Adrenal gland (tissue), 12 donors: ENCODE data around the gene DRC7. TPM values are rescaled to one million over a fixed set of nuclear protein-coding genes. Genes with fewer than 3 reads are reported as not detected.

Experiments
- DNase-seq, 7 donors: peaks; one replicate each; pipeline ENCODE4 v3.0.0-alpha.2; 2019 to 2020
- H3K27ac ChIP-seq, 5 donors: fragments of 200-600 bp; sonication (generic) in 4 of 5; 1 replicate in 3 of 5; 2 replicates in 2 of 5; pipeline versions ENCODE4 v1.5.1 to v1.8.0; 2016 to 2020; ENCODE audit warnings: mild to moderate bottlenecking in 1 of 5
- H3K27me3 ChIP-seq: fragments of 200-600 bp; 2 replicates; pipeline ENCODE4 v1.8.0; 2021
- H3K36me3 ChIP-seq, 2 donors: fragments of 200-600 bp; replicated peaks in 1 of 2; 1 replicate in 1 of 2; 2 replicates in 1 of 2; pipeline versions ENCODE4 v1.5.1 to v1.8.0; 2018 to 2022
- H3K4me1 ChIP-seq, 2 donors: fragments of 200-600 bp; replicated peaks in 1 of 2; 1 replicate in 1 of 2; 2 replicates in 1 of 2; pipeline versions ENCODE4 v1.5.1 to v1.8.0; 2018 to 2021
- H3K4me3 ChIP-seq, 4 donors: fragments of 200-600 bp; sonication (generic) in 3 of 4; one replicate each; pipeline ENCODE4 v1.5.1; 2016 to 2018
- H3K9me3 ChIP-seq, 3 donors: fragments of 200-600 bp; sonication (generic) in 1 of 3; replicated peaks in 1 of 3; 1 replicate in 2 of 3; 2 replicates in 1 of 3; pipeline versions ENCODE4 v1.5.1 to v1.8.0; 2016 to 2021
- POLR2A ChIP-seq, 2 donors: fragments of 450-650 bp; IDR thresholded peaks; one replicate each; pipeline ENCODE4 v1.6.1; 2017; ENCODE audit warnings: antibody characterized with exemption in 2 of 2, mild to moderate bottlenecking in 2 of 2, moderate library complexity in 1 of 2
- WGBS, 4 donors: extraction: QIAGEN DNeasy Blood & Tissue Kit in 2 of 4; methylation state at CpG; one replicate each; pipeline versions ENCODE4 v1.1.5 to v1.1.7; 2013 to 2017; 5-methylcytosine and 5-hydroxymethylcytosine counted together
- intact Hi-C, 2 donors: fragments of 100-400 bp; cut with DNase I; formaldehyde crosslinking; loops; one replicate each; pipeline versions ENCODE4 v1.14.1 to v1.15.0; 2022 to 2023
- polyA plus RNA-seq, 3 donors: library from polyadenylated mRNA; stranded (reverse); fragments of 200-250 nt in 2 of 3; fragments of 350-450 nt in 1 of 3; fragmentation: Illumina TruSeq in 1 of 3; extraction: RNeasy Lipid Tissue Mini Kit (QIAGEN cat#74804) in 1 of 3; gene quantifications; one replicate each; pipeline ENCODE4 v1.2.3, GENCODE V29; 2013 to 2014
- total RNA-seq, 9 donors: library from RNA; depleted of rRNA in 4 of 9; stranded (reverse); fragments of >200 nt in 4 of 9; fragments of 120-200 nt in 1 of 9; fragmentation: NEBNext Ultra II Directional in 1 of 9; extraction: Animal tissue kit (Norgen Biotek cat#: 25700) in 1 of 9; gene quantifications; one replicate each; pipeline versions ENCODE4 v1.1.0 to v1.2.4, GENCODE V29; 2013 to 2023
- TF ChIP-seq, protein P1 (sequence below), 6 experiments: fragments of 450-650 bp in 4 of 6; fragments of 200-600 bp in 2 of 6; sonication (generic) in 1 of 6; IDR thresholded peaks; 1 replicate in 5 of 6; 2 replicates in 1 of 6; pipeline versions ENCODE4 v1.5.1 to v1.8.0; 2016 to 2021; ENCODE audit warnings: antibody characterized with exemption in 6 of 6, mild to moderate bottlenecking in 2 of 6, moderate library complexity in 1 of 6
- donor health status: healthy with polysubstance abuse.
- donor health status: Bipolar disorder and iron deficiency.
- donor health status: DM: yes; HTN: yes; CAD: no.
- donor health status: DM: no; HTN: no; CAD: no.
- donor health status: DM: no; HTN: no; CAD: no.
- donor health status: DM: yes; HTN: yes; CAD: no.

The DRC7 gene
- total and polyA plus RNA-seq, 12 donors: 0.03 to 0.72 (median 0.33) TPM; not detected in 9

DNA sequence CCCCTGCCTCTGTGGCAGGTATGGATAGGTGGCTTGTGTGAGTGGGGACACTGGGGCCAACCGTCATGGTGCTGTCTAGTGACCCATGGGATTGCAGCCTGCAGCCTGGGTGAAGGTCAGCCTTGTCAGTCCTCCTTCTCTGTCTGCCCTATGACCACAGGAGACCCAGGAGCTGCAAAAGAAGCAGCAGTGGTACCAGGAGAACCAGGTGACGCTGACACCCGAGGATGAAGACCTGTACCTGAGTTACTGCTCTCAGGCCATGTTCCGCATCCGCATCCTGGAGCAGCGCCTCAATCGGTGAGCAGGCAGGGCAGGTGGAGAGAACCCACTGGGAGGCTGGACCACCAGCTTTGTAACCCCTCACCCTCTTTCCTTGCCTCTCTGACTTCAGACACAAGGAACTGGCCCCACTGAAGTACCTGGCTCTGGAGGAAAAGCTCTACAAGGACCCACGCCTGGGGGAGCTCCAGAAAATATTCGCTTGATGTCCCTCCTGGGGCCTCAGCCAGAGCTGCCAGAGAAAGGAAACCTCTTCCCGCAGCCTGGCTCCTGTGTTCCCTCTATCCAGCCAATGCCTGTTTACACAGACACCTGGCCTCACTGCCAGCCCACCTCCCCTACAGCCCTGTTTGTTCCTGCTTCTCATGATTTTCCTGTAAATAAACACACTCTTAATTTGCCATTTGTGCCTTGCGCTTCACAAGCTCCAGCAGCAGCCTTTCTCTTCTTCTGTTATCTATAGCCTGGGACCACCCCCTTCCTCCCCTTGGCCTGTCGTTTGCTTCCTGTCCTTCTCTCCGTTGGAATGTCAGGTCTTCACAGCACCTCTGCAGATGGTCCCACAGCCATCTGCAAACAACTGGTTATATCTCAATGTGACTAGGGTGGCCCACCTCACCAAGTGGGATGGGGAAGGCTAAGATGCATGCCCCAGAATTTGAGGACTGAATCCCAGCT lies 36.4 kb downstream of the DRC7 start:
- TF ChIP-seq, protein P1, sequence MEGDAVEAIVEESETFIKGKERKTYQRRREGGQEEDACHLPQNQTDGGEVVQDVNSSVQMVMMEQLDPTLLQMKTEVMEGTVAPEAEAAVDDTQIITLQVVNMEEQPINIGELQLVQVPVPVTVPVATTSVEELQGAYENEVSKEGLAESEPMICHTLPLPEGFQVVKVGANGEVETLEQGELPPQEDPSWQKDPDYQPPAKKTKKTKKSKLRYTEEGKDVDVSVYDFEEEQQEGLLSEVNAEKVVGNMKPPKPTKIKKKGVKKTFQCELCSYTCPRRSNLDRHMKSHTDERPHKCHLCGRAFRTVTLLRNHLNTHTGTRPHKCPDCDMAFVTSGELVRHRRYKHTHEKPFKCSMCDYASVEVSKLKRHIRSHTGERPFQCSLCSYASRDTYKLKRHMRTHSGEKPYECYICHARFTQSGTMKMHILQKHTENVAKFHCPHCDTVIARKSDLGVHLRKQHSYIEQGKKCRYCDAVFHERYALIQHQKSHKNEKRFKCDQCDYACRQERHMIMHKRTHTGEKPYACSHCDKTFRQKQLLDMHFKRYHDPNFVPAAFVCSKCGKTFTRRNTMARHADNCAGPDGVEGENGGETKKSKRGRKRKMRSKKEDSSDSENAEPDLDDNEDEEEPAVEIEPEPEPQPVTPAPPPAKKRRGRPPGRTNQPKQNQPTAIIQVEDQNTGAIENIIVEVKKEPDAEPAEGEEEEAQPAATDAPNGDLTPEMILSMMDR (IDR thresholded peaks at IDR 0.05): no peak
- no peak for TF ChIP-seq POLR2A (IDR thresholded peaks at IDR 0.05)
- WGBS, 4 donors: 73 to 77% (median 73%) methylated on average over 12 to 13 of the region's 13 CpGs
- intact Hi-C loops: no loop called here
- no peaks in the 10 kb centered on the region for H3K9me3 ChIP-seq
- no peak overlapping the region for H3K27ac ChIP-seq
- H3K27me3 ChIP-seq: no peaks in the 10 kb centered on the region
- no peaks in the 10 kb centered on the region for H3K36me3 ChIP-seq
- H3K4me1 ChIP-seq: peaks cover under 1 to 9% of the 10 kb centered on the region in 2 donors
- H3K4me3 ChIP-seq: no peak overlapping the region
- DNase-seq: no peak

DNA sequence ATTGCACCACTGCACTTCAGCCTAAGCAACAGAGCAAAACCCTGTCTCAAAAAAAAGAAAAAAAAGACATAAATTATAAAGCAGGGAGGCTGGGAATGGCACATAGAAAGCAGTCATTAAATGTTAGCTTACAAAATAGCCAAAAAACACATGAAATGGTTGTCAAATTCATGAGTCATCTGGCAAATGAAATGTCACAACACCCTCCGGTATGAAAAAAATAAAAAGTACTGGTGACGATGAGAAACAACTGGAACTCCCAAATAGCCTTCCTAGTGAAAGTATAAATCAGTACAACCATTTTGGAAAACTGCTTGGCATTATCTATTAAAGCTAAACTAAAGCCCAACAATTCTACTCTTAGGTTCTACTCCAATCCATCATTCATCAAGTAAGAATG lies 37.4 kb downstream of the DRC7 start:
- Histone ChIP-seq H3K9me3 (no peaks in the 10 kb centered on the region), H3K36me3 (no peaks in the 10 kb centered on the region), H3K27me3 (no peaks in the 10 kb centered on the region), H3K4me1 (peaks cover 10 to 19% of the 10 kb centered on the region in 2 donors), H3K4me3 (no peak overlapping the region), H3K27ac (peak overlapping the region in 3 of 5 donors; percentile 65 to 80 (median 74))
- whole genome bisulfite sequencing, 4 donors: 21 to 40% (median 27%) methylated on average over 2 of the region's 2 CpGs
- TF ChIP-seq, protein P1 (IDR thresholded peaks at IDR 0.05): no peak
- no peak for TF ChIP-seq POLR2A (IDR thresholded peaks at IDR 0.05)
- DNase-seq: peak in 1 of 7 donors; percentile 61
- intact Hi-C loops: no loop called here

DNA sequence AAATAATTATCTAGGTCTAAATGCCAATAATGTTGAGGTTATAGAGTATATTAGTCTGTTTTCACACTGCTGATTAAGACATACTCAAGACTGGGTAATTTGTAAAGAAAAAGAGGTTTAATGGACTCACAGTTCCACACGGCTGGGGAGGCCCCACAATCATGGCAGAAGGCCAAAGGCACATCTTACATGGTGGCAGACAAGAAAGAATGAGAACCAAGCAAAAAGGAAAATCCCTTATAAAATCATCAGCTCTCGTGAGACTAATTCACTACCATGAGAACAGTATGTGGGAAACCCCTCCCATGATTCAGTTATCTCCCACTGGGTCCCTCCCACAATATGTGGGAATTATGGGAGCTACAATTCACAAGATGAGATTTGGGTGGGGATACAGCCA lies 38.1 kb downstream of the DRC7 start:
- H3K27ac ChIP-seq: peak overlapping the region in 3 of 5 donors; percentile 65 to 80 (median 74)
- H3K36me3 ChIP-seq: no peaks in the 10 kb centered on the region
- TF ChIP-seq POLR2A (IDR thresholded peaks at IDR 0.05): no peak
- TF ChIP-seq, protein P1 (IDR thresholded peaks at IDR 0.05): no peak
- intact Hi-C loops: no loop called here
- no peaks in the 10 kb centered on the region for H3K27me3 ChIP-seq
- peaks cover 10 to 20% of the 10 kb centered on the region in 2 donors for H3K4me1 ChIP-seq
- H3K9me3 ChIP-seq: no peaks in the 10 kb centered on the region
- WGBS, 4 donors: 75 to 79% (median 77%) methylated on average over 2 of the region's 2 CpGs
- no peak overlapping the region for H3K4me3 ChIP-seq
- no peak for DNase-seq

DNA sequence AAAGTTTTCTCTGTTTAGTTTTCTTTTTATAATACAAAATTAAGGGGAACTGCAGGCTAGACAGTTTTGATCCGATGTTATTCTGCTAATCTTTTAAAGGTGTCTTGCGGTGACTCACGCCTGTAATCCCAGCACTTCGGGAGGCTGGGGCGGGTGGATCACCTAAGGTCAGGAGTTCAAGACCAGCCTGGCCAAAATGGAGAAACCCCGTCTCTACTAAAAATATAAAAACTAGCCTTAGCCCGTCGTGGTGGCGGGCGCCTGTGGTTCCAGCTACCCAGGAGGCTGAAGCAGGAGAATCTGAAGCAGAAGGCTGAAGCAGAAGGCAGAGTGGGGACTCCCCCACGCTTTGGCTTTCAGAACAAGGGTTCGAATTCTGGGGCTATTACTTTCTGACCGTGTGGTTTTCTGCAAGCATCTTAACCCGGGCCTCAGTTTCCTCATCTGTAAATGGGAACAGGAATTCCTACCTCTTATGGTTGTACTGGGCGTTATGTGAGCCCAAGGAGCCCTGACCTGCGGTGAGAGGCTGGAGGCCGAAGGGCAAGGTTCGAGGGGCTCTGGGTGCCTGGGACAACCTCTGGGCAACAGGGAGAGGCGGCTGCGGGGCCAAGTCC lies 39.8 kb downstream of the DRC7 start:
- no peak for DNase-seq

More for the DNA sequence above, 39.8 kb downstream of the DRC7 start:
- no peaks in the 10 kb centered on the region for H3K27me3 ChIP-seq
- 45 to 68% (median 49%) methylated on average over 13 to 20 of the region's 20 CpGs for WGBS, 4 donors
- H3K4me3 ChIP-seq: peak overlapping the region; percentile 7 to 82 (median 64)
- H3K4me1 ChIP-seq: peaks cover 10 to 20% of the 10 kb centered on the region in 2 donors
- H3K27ac ChIP-seq: peak overlapping the region in 4 of 5 donors; percentile 76 to 91 (median 88)
- no peak for TF ChIP-seq POLR2A (IDR thresholded peaks at IDR 0.05)
- TF ChIP-seq, protein P1 (IDR thresholded peaks at IDR 0.05): no peak
- H3K9me3 ChIP-seq: no peaks in the 10 kb centered on the region
- intact Hi-C loops: no loop called here
- H3K36me3 ChIP-seq: no peaks in the 10 kb centered on the region
